Activated CD4-positive, alpha-beta T cell treated with anti-CD3 and anti-CD28 coated beads, Interleukin-2, amount 50 U/mL, for 16 hours (primary cell): ENCODE measurements around the gene FXYD7.
"Not testable (repeated sequence)": the region's sequence is repeated elsewhere in the genome, so short reads cannot be mapped to it uniquely, and the experiment has no call there.

Experiments used
- DNase-seq: peaks from one replicate; pipeline ENCODE4 v3.0.0-alpha.2; 2020

FXYD7 gene

DNA sequence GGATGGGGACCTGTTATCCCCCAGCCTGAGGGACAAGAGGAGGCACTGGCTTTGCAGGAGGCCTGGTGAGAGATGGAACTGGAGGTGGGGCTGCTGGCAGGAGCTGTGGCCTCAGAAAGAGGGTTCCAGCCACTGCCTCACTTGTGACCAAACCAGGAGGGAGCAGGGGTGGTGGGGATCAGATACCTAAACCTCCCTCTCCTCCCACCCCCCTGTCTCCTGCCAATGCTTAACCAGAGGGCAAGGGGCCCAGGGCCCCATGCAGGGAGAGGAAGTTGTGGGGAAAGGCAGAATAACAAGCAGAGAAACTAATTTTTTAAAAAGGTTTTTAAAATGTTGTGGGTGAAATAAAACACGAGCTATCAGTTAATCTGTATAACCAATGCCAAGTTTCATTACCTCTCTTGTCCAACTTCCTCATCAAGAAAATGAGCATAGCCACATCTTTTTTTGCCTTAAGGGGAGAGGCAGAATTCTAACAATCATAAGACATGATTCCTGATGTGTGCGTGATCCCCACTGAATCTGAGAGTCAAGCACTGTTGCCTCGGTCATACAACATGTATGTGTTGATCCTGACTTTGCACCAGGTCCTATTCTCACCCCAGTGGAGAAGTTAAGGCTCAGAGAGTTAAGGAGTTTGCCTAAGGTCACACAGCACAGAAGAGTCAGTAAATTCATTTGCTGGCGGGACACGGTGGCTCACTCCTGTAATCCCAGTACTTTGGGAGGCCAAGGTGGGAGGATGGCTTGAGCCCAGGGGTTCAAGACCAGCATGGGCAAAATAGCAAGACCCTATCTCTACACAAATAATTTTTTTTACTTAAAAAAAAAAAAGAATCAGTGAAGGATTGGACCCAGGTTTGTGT, 24.4 kb downstream of the FXYD7 start:
- no peak for DNase-seq

DNA sequence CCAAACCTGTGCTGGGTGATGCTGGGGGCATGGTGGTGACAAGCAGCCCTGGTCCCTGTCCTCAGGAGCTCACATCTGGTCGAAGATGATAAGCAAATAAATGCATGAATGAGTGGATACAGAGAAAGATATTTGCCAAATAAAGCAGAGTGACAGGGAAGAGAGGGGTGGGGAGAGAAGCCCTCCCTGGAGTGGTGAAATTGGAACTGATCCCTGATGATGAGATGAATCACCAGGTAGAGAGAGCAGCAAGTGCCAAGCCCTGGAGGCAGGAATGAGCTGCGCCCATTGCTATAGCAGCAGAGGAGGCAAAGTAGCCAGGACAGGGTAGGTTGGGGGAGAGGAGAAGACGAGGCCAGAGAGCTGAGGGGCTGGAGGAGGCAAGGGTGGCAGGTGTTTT, 25.1 kb downstream of the FXYD7 start:
- DNase-seq: no peak

DNA sequence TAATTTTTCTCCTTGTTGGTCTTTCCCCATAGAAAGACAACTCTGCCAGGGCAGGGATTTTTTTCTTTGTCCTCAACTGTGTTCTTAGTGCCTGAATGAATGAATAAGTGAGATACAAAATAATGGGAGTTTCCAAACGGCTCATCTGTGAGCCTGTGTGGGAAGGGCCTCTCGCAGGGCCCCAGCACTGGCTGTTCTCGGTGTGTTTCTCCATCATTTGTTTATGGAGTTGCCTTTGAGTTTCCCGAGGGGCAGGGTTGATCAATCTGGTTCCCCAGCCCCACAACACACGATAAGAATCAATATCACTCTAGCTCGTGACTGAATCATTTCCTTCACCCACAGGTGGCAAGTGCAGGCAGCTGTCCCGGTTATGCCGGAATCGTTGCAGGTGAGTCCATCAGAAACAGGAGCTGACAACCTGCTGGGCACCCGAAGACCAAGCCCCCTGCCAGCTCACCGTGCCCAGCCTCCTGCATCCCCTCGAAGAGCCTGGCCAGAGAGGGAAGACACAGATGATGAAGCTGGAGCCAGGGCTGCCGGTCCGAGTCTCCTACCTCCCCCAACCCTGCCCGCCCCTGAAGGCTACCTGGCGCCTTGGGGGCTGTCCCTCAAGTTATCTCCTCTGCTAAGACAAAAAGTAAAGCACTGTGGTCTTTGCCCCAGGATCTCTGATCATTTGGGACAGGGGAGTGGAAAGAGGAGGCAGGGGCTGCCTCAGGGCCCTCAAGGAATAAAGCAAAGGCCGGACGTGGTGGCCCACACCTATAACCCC, 26.4 kb downstream of the FXYD7 start:
- no peak for DNase-seq

- DNase-seq: no peak
Measured at GRCh38 chr19:35170359-35171061, 27.5 kb downstream of the FXYD7 start.

- DNase-seq: no peak
Measured at GRCh38 chr19:35171730-35172129, 28.7 kb downstream of the FXYD7 start.

- DNase-seq: no peak
Measured at GRCh38 chr19:35174226-35174625, 31.2 kb downstream of the FXYD7 start.

- no peak for DNase-seq
Measured at GRCh38 chr19:35176181-35176570, 33.1 kb downstream of the FXYD7 start.

DNA sequence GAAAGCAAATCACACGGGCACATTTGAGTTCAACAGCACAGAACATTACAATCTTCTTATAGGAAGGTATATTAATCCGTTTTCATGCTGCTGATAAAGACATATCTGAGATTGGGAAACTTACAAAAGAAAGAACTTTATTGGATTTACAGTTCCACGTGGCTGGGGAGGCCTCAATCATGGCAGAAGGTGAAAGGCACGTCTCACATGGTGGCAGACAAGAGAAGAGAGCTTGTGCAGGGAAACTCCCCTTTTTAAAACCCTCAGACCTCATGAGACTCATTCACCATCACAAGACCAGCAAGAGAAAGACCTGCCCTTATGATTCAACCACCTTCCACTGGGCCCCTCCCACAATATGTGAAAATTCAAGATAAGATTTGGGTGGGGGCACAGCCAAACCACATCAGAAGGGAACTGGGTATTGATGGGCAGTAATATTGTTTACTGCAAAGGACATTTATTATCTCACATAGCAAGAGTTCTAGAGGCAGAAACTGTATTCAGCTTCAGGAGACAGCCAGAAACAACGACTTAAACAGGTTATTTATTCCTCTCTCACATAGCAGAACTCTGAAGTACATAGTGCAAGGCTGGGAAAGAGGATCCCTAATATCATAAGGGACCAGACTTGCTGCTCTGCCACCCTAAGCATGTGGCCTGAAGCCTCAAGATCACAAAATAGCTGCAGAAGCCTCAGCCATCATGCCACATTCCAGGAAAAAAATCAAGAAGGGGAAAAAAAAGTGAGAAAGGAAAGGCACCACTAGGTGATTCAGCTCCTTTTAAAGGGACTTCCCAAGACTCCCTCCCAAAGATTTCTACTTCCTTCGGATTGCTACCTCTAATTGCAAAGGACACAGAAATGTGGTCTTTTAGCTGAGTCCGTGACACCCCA, 34.6 kb downstream of the FXYD7 start:
- no peak for DNase-seq

GRCh38 chr19:35178701-35179100, 35.6 kb downstream of the FXYD7 start:
- no peak for DNase-seq

DNA sequence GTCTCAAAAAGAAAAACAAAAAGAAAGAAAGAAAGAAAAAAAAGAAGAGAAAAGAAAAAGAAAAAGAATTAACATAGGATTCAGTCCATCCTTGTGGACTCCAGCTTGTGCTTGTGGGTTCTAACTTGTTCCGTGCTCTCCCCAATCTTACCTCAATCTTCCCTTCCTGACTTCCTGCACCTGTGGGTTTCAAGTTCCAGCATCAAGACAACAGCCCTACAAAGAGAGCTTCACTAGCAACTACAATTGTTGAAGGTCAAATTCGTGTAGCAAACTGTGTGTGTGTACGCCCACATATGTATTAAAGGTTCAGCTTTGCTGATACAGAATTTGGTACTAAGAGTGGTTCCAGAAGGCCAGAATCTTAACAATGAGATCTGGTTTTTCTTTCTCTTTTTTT, 36.8 kb downstream of the FXYD7 start:
- no peak for DNase-seq

DNA sequence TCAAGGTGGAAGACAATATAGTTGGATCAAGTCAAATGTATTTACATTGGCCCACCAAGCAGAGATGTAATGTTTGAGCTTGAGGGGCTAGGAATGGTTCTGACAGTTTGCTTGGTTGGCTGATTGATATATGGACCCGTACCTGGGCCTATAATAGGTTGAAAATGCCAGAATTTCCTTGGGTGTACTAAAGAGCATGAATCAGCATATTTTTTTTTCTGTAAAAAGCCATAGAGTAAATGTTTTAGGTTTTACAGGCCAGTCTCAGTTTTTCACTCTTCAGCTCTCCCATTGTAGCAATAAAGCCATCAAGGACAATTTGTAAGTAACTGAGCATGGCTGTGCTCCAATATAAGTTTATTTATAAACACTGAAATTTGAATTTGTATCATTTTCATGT, 38.3 kb downstream of the FXYD7 start:
- no peak for DNase-seq

- no peak for DNase-seq
Measured at GRCh38 chr19:35184267-35184666, 41.2 kb downstream of the FXYD7 start.

DNA sequence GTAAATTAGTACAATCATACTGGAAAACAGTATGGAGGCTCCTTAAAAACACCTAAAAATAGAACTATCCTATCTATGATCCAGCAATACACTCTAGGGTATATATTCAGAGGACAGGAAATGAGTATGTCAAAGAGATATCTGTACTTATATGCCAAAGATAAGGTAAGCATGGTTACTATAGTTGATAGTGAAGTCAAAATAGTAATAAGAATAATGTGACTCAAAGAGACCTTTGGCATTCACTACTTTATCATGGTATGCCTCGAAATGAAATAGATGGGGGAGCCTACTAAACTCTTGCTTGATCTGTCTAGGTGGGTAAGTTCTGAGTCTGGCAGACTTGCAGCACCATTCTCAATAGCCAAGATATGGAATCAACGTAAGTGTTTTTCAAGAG, 41.8 kb downstream of the FXYD7 start:
- DNase-seq: no peak

DNA sequence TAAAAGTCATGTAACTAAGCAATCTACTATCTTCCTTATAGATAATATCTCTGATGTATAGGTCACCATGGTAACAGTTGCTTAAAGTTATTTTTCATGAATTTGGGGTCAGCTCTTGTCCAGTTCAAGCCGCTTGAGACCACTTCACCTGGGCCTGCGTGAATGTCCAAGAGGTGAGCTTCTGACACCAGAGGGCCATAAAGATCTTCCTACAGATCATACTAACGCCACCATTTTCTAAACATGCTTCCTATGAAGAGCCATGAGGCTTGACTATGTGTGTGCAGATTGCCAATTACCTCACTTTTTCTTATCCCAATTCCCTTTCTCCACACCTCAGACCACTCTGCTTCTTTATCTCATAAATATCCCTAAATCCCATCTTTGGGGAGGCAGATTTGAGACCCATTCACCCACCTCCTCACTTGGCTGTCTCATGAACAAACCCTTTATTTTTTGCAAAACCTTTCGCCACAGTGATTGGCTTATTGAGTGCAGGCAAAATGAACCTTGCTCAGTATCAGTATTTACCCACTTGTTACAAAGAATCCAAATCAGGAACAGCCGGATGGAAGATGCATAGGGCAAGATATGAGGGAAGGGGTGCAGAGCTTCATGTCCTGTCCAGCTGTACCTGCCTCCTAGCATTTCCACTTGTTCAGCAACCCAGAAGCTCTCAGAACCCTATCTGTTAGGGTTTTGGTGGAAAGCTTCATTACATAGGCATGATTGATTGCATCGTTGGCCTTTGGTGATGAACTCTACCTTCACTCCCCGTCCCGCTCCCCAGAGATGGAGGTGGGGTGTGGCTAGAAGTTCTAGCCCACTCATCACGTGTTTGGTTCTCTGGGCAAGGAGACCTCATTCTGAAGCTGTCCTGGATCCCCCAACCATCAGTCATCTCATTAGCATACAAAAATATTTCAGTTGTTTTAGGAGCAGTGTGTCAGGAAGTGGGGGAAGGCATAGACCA, 51.2 kb downstream of the FXYD7 start:
- no peak for DNase-seq

GRCh38 chr19:35195830-35196229, 52.8 kb downstream of the FXYD7 start:
- no peak for DNase-seq

- not testable (repeated sequence) for DNase-seq
Measured at GRCh38 chr19:35196861-35197260, 53.8 kb downstream of the FXYD7 start.

DNA sequence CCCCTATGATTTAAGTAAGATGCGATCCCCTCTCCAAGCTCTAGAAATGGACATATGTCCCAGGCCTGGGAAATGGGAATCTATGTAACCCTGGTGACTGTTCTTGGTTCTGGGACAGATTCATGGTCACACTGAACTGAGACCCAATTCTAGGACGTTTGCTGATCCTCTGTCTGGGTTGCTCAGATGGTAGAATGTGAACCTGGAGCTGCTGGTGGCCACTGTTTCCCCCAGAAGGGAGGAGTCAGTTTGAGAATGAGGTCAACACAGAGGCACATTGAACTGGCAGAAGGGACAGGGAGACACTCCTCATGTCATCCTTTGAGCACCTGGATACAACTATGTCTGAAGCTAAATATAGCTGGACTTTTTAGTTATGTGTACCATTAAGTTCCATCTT, 56.4 kb downstream of the FXYD7 start:
- DNase-seq: no peak

GRCh38 chr19:35202722-35203688, 60.0 kb downstream of the FXYD7 start:
- DNase-seq: no peak
